Measurements from ENCODE around the gene GCA. TPM values are rescaled to one million over a fixed set of nuclear protein-coding genes. Genes with fewer than 3 reads are reported as not detected.

Gene GCA
- total RNA-seq, 1 donor from 2014 or later: 94.0 TPM

GRCh38 chr2:162315938-162316337 is 28.0 kb upstream of the GCA start:
- peaks cover under 1% of the 10 kb centered on the region for H3K36me3 ChIP-seq
- no peak for TF ChIP-seq CTCF (IDR thresholded peaks at IDR 0.05)
- intact Hi-C loops (cut with DNase I): no loop called here
- H3K27me3 ChIP-seq (ENCODE audit: low read depth): no peaks in the 10 kb centered on the region
- no peak for ATAC-seq
- no peak overlapping the region for H3K27ac ChIP-seq
- H3K4me3 ChIP-seq: peak overlapping the region; percentile 77
- DNase-seq: no peak
- no peaks in the 10 kb centered on the region for H3K9me3 ChIP-seq
- peaks cover 46% of the 10 kb centered on the region for H3K4me1 ChIP-seq

- Histone ChIP-seq H3K9me3 (no peaks in the 10 kb centered on the region), H3K27me3 (ENCODE audit: low read depth) (no peaks in the 10 kb centered on the region), H3K4me1 (peaks cover 51% of the 10 kb centered on the region), H3K36me3 (no peaks in the 10 kb centered on the region), H3K4me3 (peak overlapping the region; percentile 77), H3K27ac (no peak overlapping the region)
- no peak for TF ChIP-seq CTCF (IDR thresholded peaks at IDR 0.05)
- DNase-seq (no peak), ATAC-seq (no peak)
- intact Hi-C loops (cut with DNase I): no loop called here
Observed at GRCh38 chr2:162316590-162316989, 27.3 kb upstream of the GCA start.

GRCh38 chr2:162317058-162317742 is 26.7 kb upstream of the GCA start:
- no peaks in the 10 kb centered on the region for H3K36me3 ChIP-seq
- ATAC-seq: no peak
- H3K4me3 ChIP-seq: peak overlapping the region; percentile 77
- no peak for TF ChIP-seq CTCF (IDR thresholded peaks at IDR 0.05)
- H3K4me1 ChIP-seq: peaks cover 51% of the 10 kb centered on the region
- peak overlapping the region; percentile 97 for H3K27ac ChIP-seq
- no peaks in the 10 kb centered on the region for H3K9me3 ChIP-seq
- intact Hi-C loops (cut with DNase I): no loop called here
- H3K27me3 ChIP-seq (ENCODE audit: low read depth): no peaks in the 10 kb centered on the region
- DNase-seq: no peak

GRCh38 chr2:162317861-162318327 is 26.0 kb upstream of the GCA start:
- Histone ChIP-seq H3K27ac (peak overlapping the region; percentile 97), H3K36me3 (no peaks in the 10 kb centered on the region), H3K9me3 (no peaks in the 10 kb centered on the region), H3K27me3 (ENCODE audit: low read depth) (no peaks in the 10 kb centered on the region), H3K4me1 (peaks cover 51% of the 10 kb centered on the region), H3K4me3 (peak overlapping the region; percentile 77)
- no peak for TF ChIP-seq CTCF (IDR thresholded peaks at IDR 0.05)
- ATAC-seq (peak; percentile 52 to 63), DNase-seq (peak; percentile 52)
- intact Hi-C loops (cut with DNase I): no loop called here

DNA sequence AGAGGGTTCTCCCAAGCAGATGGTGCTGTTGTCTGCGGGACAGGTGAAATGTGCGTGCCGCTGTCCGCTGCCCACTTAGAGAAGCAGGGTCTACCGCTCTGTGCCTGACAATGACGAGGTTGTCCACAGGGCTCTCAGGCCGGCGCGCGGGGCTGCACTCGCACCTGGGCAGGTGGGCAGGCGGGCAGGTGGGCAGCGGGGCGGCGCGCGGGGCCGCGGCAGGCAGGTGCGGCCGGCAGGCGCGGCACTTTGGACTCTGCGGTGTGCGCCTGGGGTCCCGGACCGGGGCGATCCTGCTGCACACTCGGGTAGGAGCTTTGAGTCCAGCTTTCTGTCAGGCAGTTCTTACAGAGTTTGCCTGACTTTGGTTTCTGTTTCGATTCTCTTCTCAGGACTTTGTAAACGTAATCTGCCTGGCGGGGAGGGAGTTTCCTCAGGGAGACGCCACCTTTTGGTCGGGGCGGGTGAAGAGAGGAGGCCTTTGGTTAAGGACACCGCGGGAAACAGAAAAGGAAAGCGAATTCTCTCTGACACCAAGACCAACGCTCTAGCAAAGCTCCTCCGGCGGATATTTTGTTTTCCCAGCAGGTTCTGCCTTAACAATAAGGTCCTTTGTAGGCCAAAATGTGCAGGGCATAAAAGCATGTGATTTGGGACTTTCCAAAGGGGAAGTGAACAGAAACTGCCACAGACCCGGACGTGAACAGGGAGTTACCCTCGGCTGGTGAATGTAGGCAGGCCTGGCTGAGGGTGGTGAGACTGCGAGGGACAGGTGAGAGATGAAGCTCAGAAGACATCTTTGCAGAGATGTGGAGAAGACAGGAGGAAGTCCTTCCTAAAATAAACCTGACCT is 25.4 kb upstream of the GCA start, which contains the start of gene IFIH1:
Gene IFIH1 (minus strand): TSS at position 357 of the 853 bp plus-strand sequence. CDS start 377 bp downstream, outside the sequence.
- peaks cover 51% of the 10 kb centered on the region for H3K4me1 ChIP-seq
- peak; percentile 96 to 98 for ATAC-seq
- H3K9me3 ChIP-seq: no peaks in the 10 kb centered on the region
- H3K27ac ChIP-seq: peak within 1 kb of the TSS; percentile 97
- no peaks in the 10 kb centered on the region for H3K27me3 ChIP-seq (ENCODE audit: low read depth)
- no peaks in the 10 kb centered on the region for H3K36me3 ChIP-seq
- DNase-seq: peak; percentile 86
- peak; percentile 35 for TF ChIP-seq CTCF (IDR thresholded peaks at IDR 0.05)
- H3K4me3 ChIP-seq: peak within 1 kb of the TSS; percentile 77
- intact Hi-C loops (cut with DNase I): no loop called here
